WTC11 (cell line): ENCODE results near the gene CLTA. TPM values are rescaled to one million over a fixed set of nuclear protein-coding genes. Genes with fewer than 3 reads are reported as not detected.

Experiments
- ATAC-seq: fragments of 200-7000 bp; cut with Tn5 transposase; 2 replicates; pipeline ENCODE4 v1.10.0; 2021; ENCODE audit warnings: mild to moderate bottlenecking, moderate library complexity
- CTCF ChIA-PET: fragments of 300-600 bp; sonication (Branson Sonifier 250); formaldehyde crosslinking; loops from one replicate; lab custom pipeline; 2021; ENCODE audit warnings: antibody characterized with exemption; lab: Charles Lee
- POLR2A ChIA-PET: fragments of 350-600 bp; sonication (Branson Sonifier 250); formaldehyde crosslinking; loops from one replicate; lab custom pipeline; 2021; ENCODE audit warnings: antibody characterized with exemption; lab: Charles Lee
- DNase-seq: peaks from one replicate; pipeline ENCODE4 v3.0.0; 2021; ENCODE audit warnings: low spot score
- H3K27ac Mint-ChIP-seq: 2 replicates; pipeline ENCODE4 v1.8.0; 2021; ENCODE audit warnings: mixed read lengths
- H3K27me3 Mint-ChIP-seq: 2 replicates; pipeline ENCODE4 v1.8.0; 2021; ENCODE audit warnings: low read depth, mild to moderate bottlenecking, moderate library complexity, mixed read lengths
- H3K36me3 Mint-ChIP-seq: 2 replicates; pipeline ENCODE4 v1.8.0; 2021; ENCODE audit warnings: mixed read lengths
- H3K4me1 Mint-ChIP-seq: 2 replicates; pipeline ENCODE4 v1.8.0; 2022; ENCODE audit warnings: mixed read lengths
- H3K4me3 Mint-ChIP-seq: 2 replicates; pipeline ENCODE4 v1.8.0; 2021; ENCODE audit warnings: mild to moderate bottlenecking, moderate library complexity, mixed read lengths
- H3K9me3 Mint-ChIP-seq: 2 replicates; pipeline ENCODE4 v1.8.0; 2021; ENCODE audit warnings: mixed read lengths
- ATF1 ChIP-seq: sonication (generic); formaldehyde crosslinking; IDR thresholded peaks from 2 replicates; pipeline ENCODE4 v1.8.1; 2023; ENCODE audit warnings: mild to moderate bottlenecking, moderate library complexity, missing genetic modification reagents
- ATF3 ChIP-seq: sonication (generic); formaldehyde crosslinking; conservative IDR thresholded peaks from 2 replicates; pipeline ENCODE4 v1.8.1; 2022; ENCODE audit warnings: mild to moderate bottlenecking, missing genetic modification reagents
- CREM ChIP-seq: sonication (generic); formaldehyde crosslinking; IDR thresholded peaks from 2 replicates; pipeline ENCODE4 v1.8.1; 2022; ENCODE audit warnings: mild to moderate bottlenecking, missing genetic modification reagents, moderate library complexity
- E2F1 ChIP-seq: sonication (generic); formaldehyde crosslinking; IDR thresholded peaks from 2 replicates; pipeline ENCODE4 v1.8.0; 2022; ENCODE audit warnings: mild to moderate bottlenecking, missing genetic modification reagents
- E2F4 ChIP-seq: sonication (generic); formaldehyde crosslinking; IDR thresholded peaks from 2 replicates; pipeline ENCODE4 v1.8.1; 2022; ENCODE audit warnings: low read depth, mild to moderate bottlenecking, moderate library complexity, missing genetic modification reagents, borderline replicate concordance
- FOXP4 ChIP-seq: sonication (generic); formaldehyde crosslinking; IDR thresholded peaks from 2 replicates; pipeline ENCODE4 v1.8.0; 2022; ENCODE audit warnings: mild to moderate bottlenecking, missing genetic modification reagents
- RORB ChIP-seq: fragments of 250-450 bp; sonication (Bioruptor Pico); IDR thresholded peaks from 2 replicates; pipeline ENCODE4 v1.9.0; 2021; ENCODE audit warnings: mild to moderate bottlenecking
- STAT6 ChIP-seq: sonication (generic); formaldehyde crosslinking; conservative IDR thresholded peaks from 2 replicates; pipeline ENCODE4 v1.8.1; 2023; ENCODE audit warnings: mild to moderate bottlenecking, low read depth, missing genetic modification reagents, moderate library complexity
- ZNF512 ChIP-seq: sonication (generic); formaldehyde crosslinking; IDR thresholded peaks from 2 replicates; pipeline ENCODE4 v1.8.1; 2022; ENCODE audit warnings: missing genetic modification reagents, borderline replicate concordance
- ZNF532 ChIP-seq: fragments of 250-450 bp; sonication (Bioruptor Pico); IDR thresholded peaks from 2 replicates; pipeline ENCODE4 v1.9.0; 2021; ENCODE audit warnings: mild to moderate bottlenecking, borderline replicate concordance
- ZNF671 ChIP-seq: fragments of 250-450 bp; sonication (Bioruptor Pico); IDR thresholded peaks from 2 replicates; pipeline ENCODE4 v1.8.0; 2021; ENCODE audit warnings: mild to moderate bottlenecking
- total RNA-seq: library from RNA; stranded (reverse); gene quantifications from 3 replicates; pipeline ENCODE4 v1.2.3, GENCODE V29; 2021

Gene CLTA
- total RNA-seq, 1 experiment from 2014 or later, result 213 TPM

- TF ChIP-seq E2F1 (no peak), ATF3 (no peak), FOXP4 (CRISPR knock-in tag) (no peak), ZNF512 (CRISPR knock-in tag) (no peak), CREM (CRISPR knock-in tag) (no peak), STAT6 (CRISPR knock-in tag) (no peak)
Measured at GRCh38 chr9:36187414-36187813, 3.3 kb upstream of the CLTA start (continued).

GRCh38 chr9:36188212-36188611, 2.5 kb upstream of the CLTA start:
- Mint-ChIP-seq H3K27ac (no peak overlapping the region), H3K4me1 (peaks cover 23% of the 10 kb centered on the region), H3K27me3 (peaks cover 18% of the 10 kb centered on the region), H3K36me3 (no peaks in the 10 kb centered on the region), H3K9me3 (peaks cover 7% of the 10 kb centered on the region), H3K4me3 (no peak overlapping the region)
- no peak for ATAC-seq
- POLR2A ChIA-PET, result no interaction called here
- CTCF ChIA-PET, result interaction anchor here (1.7 to 3.9 kb wide), 2 partner anchors 22 to 86 kb away, joined by 4 to 26 read pairs; no protein-coding TSS in a partner anchor
- no peak for DNase-seq
- TF ChIP-seq ZNF532 (CRISPR knock-in tag), result no peak
- no peak for TF ChIP-seq RORB (CRISPR knock-in tag)
- no peak for TF ChIP-seq ZNF671 (CRISPR knock-in tag)
- TF ChIP-seq ZNF512 (CRISPR knock-in tag), result no peak
- no peak for TF ChIP-seq ATF1 (CRISPR knock-in tag)
- no peak for TF ChIP-seq E2F4 (CRISPR knock-in tag)
